H1 (cell line): Measurements from ENCODE around the gene IL7R. TPM values are rescaled to one million over a fixed set of nuclear protein-coding genes. Genes with fewer than 3 reads are reported as not detected.

Source experiments
- polyA plus RNA-seq, 7 experiments: library from polyadenylated mRNA; depleted of rRNA in 3 of 7; stranded (reverse) in 5 of 7; unstranded in 2 of 7; fragments of >200 nt in 5 of 7; fragments of 200-250 nt in 2 of 7; gene quantifications; 1 replicate in 5 of 7; 2 replicates in 1 of 7; 4 replicates in 1 of 7; pipeline versions ENCODE4 v1.2.1 to v1.2.3, GENCODE V29; 2011 to 2013; ENCODE audit warnings: missing spikeins in 2 of 7, mixed read lengths in 2 of 7
- small RNA-seq: library from polyadenylated mRNA; stranded (forward); fragments of <200 nt; extraction: miRNeasy Mini kit (QIAGEN cat#:217004); gene quantifications from one replicate; pipeline ENCODE3, GENCODE V24; 2013; ENCODE audit not compliant: insufficient read depth
- total RNA-seq: library from RNA; stranded (reverse); fragmentation: NEBNext Ultra II Directional; extraction: Animal tissue kit (Norgen Biotek cat#: 25700); gene quantifications from 2 replicates; pipeline ENCODE4 v1.2.1, GENCODE V29; 2021

IL7R gene
- total and polyA plus RNA-seq, 2 of the 8 experiments (the other 6 are each of a cell fraction or from before 2014, with no cell fraction given) = not detected

Small RNA genes lying within 50 kb of the gene (small RNA-seq; reads per million reads assigned to genes)
- gene AC112204.1 = not detected

Other genes with a start within 250 kb of the IL7R start
- 0.73 and 1.3 TPM in 2 replicates for gene SPEF2, start 239.0 kb upstream of the IL7R start, total RNA-seq
- gene SPEF2, start 239.0 kb upstream of the IL7R start, polyA plus RNA-seq (2011; rRNA removed) = 0.14 and 0.47 TPM in 2 replicates
- not detected in 2 replicates for gene CAPSL, start 81.7 kb downstream of the IL7R start, total RNA-seq
- gene CAPSL, start 81.7 kb downstream of the IL7R start, polyA plus RNA-seq (2011; rRNA removed) = not detected in 2 replicates
- 1.5 and 2.4 TPM in 2 replicates for gene UGT3A1, start 134.5 kb downstream of the IL7R start, total RNA-seq
- gene UGT3A1, start 134.5 kb downstream of the IL7R start, polyA plus RNA-seq (2011; rRNA removed) = 2.5 and 3.4 TPM in 2 replicates
- 19.4 and 20.4 TPM in 2 replicates for gene UGT3A2, start 210.0 kb downstream of the IL7R start, total RNA-seq
- 20.6 and 28.8 TPM in 2 replicates for gene UGT3A2, start 210.0 kb downstream of the IL7R start, polyA plus RNA-seq (2011; rRNA removed)